NT2/D1 (cell line): ENCODE data around the gene RMC1.

Experiments
- SUZ12 ChIP-seq: IDR thresholded peaks from 2 replicates; pipeline ENCODE4 v1.6.1; 2011; ENCODE audit not compliant: insufficient read length, insufficient read depth; ENCODE audit errors: extremely low read depth
- YY1 ChIP-seq: IDR thresholded peaks from 2 replicates; pipeline ENCODE4 v1.6.1; 2011; ENCODE audit not compliant: insufficient read length, insufficient read depth
- ZNF274 ChIP-seq: IDR thresholded peaks from 2 replicates; pipeline ENCODE4 v1.6.1; 2011; ENCODE audit warnings: mild to moderate bottlenecking, low read depth, low read length

- TF ChIP-seq ZNF274 (no peak), YY1 (no peak), SUZ12 (no peak)
Measured at GRCh38 chr18:23531912-23532311, 28.6 kb downstream of the RMC1 start.
